B cell (primary cell): ENCODE data around the gene ST8SIA1. TPM values are rescaled to one million over a fixed set of nuclear protein-coding genes. Genes with fewer than 3 reads are reported as not detected.

ENCODE experiments used
- ATAC-seq: fragments of 200-7000 bp; cut with Tn5 transposase; one replicate; pipeline ENCODE4 v1.10.0; 2021; ENCODE audit warnings: low read depth, mild to moderate bottlenecking, moderate number of reproducible peaks, moderate library complexity
- CTCF ChIA-PET: fragments of 350-600 bp; sonication (Branson Sonifier 250); formaldehyde crosslinking; loops from one replicate; lab custom pipeline; 2021; ENCODE audit warnings: antibody characterized with exemption, inconsistent platforms; lab: Charles Lee
- POLR2A ChIA-PET: fragments of 350-600 bp; sonication (Branson Sonifier 250); formaldehyde crosslinking; loops from one replicate; lab custom pipeline; 2021; ENCODE audit warnings: antibody characterized with exemption; lab: Charles Lee
- DNase-seq: peaks from one replicate; pipeline ENCODE4 v3.0.0; 2013
- H2AFZ ChIP-seq: 2 replicates; pipeline ENCODE4 v1.6.1; 2012; ENCODE audit warnings: mild to moderate bottlenecking, low read depth, low read length; ENCODE audit not compliant: insufficient read depth, poor library complexity, severe bottlenecking
- H3K27ac ChIP-seq, 2 donors: 1 replicate in 1 of 2; 2 replicates in 1 of 2; pipeline ENCODE4 v1.5.1; 2012 to 2013; ENCODE audit warnings: low read length in 2 of 2, mild to moderate bottlenecking in 2 of 2, moderate library complexity in 1 of 2
- H3K27me3 ChIP-seq, 4 experiments: fragments of 200-600 bp in 1 of 4; sonication (generic) in 1 of 4; replicated peaks in 1 of 4; 1 replicate in 2 of 4; 2 replicates in 2 of 4; pipeline versions ENCODE4 v1.6.1 to v1.7.0; 2013 to 2016; ENCODE audit warnings: low read length in 3 of 4, mild to moderate bottlenecking in 2 of 4, mixed read lengths in 1 of 4, moderate library complexity in 1 of 4; ENCODE audit not compliant: insufficient read depth in 4 of 4, control insufficient read depth in 3 of 4; ENCODE audit errors: control extremely low read depth in 1 of 4
- H3K36me3 ChIP-seq, 2 experiments: replicated peaks in 1 of 2; 1 replicate in 1 of 2; 2 replicates in 1 of 2; pipeline versions ENCODE4 v1.6.1 to v1.7.1; 2013; ENCODE audit warnings: low read length in 1 of 2; ENCODE audit not compliant: insufficient read depth in 2 of 2, control insufficient read depth in 1 of 2; ENCODE audit errors: control extremely low read depth in 1 of 2, extremely low read depth in 1 of 2
- H3K4me1 ChIP-seq, 2 donors: fragments of 200-600 bp in 1 of 2; sonication (generic) in 1 of 2; 1 replicate in 1 of 2; 2 replicates in 1 of 2; pipeline versions ENCODE4 v1.5.1 to v1.6.1; 2013 to 2017; ENCODE audit warnings: low read length in 2 of 2; ENCODE audit not compliant: control insufficient read depth in 2 of 2, insufficient read depth in 2 of 2
- H3K4me2 ChIP-seq: replicated peaks from 2 replicates; pipeline ENCODE3; 2012; ENCODE audit warnings: mild to moderate bottlenecking, low read depth, low read length; ENCODE audit not compliant: poor library complexity, severe bottlenecking
- H3K4me3 ChIP-seq, 5 experiments: fragments of 200-600 bp in 1 of 5; sonication (generic) in 1 of 5; 1 replicate in 3 of 5; 2 replicates in 2 of 5; pipeline versions ENCODE4 v1.5.1 to v1.7.0; 2011 to 2016; ENCODE audit warnings: low read length in 4 of 5, mild to moderate bottlenecking in 4 of 5, low read depth in 2 of 5, control low read depth in 1 of 5, moderate library complexity in 1 of 5; ENCODE audit not compliant: insufficient read depth in 1 of 5; ENCODE audit errors: control extremely low read depth in 1 of 5, extremely low read depth in 1 of 5
- H3K79me2 ChIP-seq: fragments of 200-600 bp; sonication (generic); one replicate; pipeline ENCODE4 v1.6.0; 2016; ENCODE audit warnings: low read length; ENCODE audit not compliant: control insufficient read depth, insufficient read depth
- H3K9ac ChIP-seq: fragments of 200-600 bp; sonication (generic); 2 replicates; pipeline ENCODE4 v1.6.1; 2017; ENCODE audit warnings: mild to moderate bottlenecking, low read length, moderate library complexity
- H3K9me3 ChIP-seq, 3 donors: one replicate each; pipeline versions ENCODE4 v1.6.1 to v1.7.1; 2013; ENCODE audit warnings: low read length in 2 of 3; ENCODE audit not compliant: control insufficient read depth in 2 of 3, insufficient read depth in 1 of 3; ENCODE audit errors: control extremely low read depth in 1 of 3
- H4K20me1 ChIP-seq: 2 replicates; pipeline ENCODE4 v1.6.0; 2012; ENCODE audit warnings: mild to moderate bottlenecking, low read length; ENCODE audit not compliant: insufficient read depth, control insufficient read depth, poor library complexity, severe bottlenecking
- H3K27ac Mint-ChIP-seq: one replicate; pipeline ENCODE4 v1.8.0; 2021; ENCODE audit warnings: mixed read lengths
- H3K27me3 Mint-ChIP-seq: one replicate; pipeline ENCODE4 v1.8.0; 2021; ENCODE audit warnings: mixed read lengths
- H3K4me1 Mint-ChIP-seq: one replicate; pipeline ENCODE4 v1.8.0; 2021; ENCODE audit warnings: mixed read lengths
- H3K4me3 Mint-ChIP-seq: one replicate; pipeline ENCODE4 v1.8.0; 2021; ENCODE audit warnings: mixed read lengths
- H3K9me3 Mint-ChIP-seq: one replicate; pipeline ENCODE4 v1.8.0; 2022; ENCODE audit warnings: mixed read lengths; ENCODE audit not compliant: insufficient read depth
- EZH2 ChIP-seq: IDR thresholded peaks from 2 replicates; pipeline ENCODE4 v1.6.1; 2012; ENCODE audit warnings: borderline replicate concordance, low read depth, mild to moderate bottlenecking, moderate library complexity, low read length; ENCODE audit not compliant: insufficient read depth, poor library complexity, severe bottlenecking
- WGBS: methylation state at CpG from one replicate; pipeline ENCODE4 v1.1.5; 2013; ENCODE audit warnings: missing lambda C conversion rate; ENCODE audit not compliant: insufficient coverage; 5-methylcytosine and 5-hydroxymethylcytosine counted together
- intact Hi-C: fragments of 100-400 bp; cut with micrococcal nuclease; formaldehyde crosslinking; loops from one replicate; pipeline ENCODE4 v1.10.0; 2022
- polyA plus RNA-seq: library from polyadenylated mRNA; depleted of rRNA; stranded (reverse); fragments of >200 nt; gene quantifications from 2 replicates; pipeline ENCODE4 v1.2.3, GENCODE V29; 2012
- total RNA-seq, 2 donors: library from RNA; stranded (reverse); fragments of 120-200 nt in 1 of 2; gene quantifications; 1 replicate in 1 of 2; 2 replicates in 1 of 2; pipeline versions ENCODE4 v1.2.3 to v1.2.4, GENCODE V29; 2013 to 2022
- TF ChIP-seq, protein P1 (sequence below): fragments of 200-600 bp; IDR thresholded peaks from one replicate; pipeline ENCODE4 v1.8.0; 2022; ENCODE audit warnings: antibody characterized with exemption, mild to moderate bottlenecking

The ST8SIA1 gene
- total and polyA plus RNA-seq, 2 donors (not counting 1 experiment from before 2014, with no cell fraction given) = 0.02 to 0.04 TPM

DNA sequence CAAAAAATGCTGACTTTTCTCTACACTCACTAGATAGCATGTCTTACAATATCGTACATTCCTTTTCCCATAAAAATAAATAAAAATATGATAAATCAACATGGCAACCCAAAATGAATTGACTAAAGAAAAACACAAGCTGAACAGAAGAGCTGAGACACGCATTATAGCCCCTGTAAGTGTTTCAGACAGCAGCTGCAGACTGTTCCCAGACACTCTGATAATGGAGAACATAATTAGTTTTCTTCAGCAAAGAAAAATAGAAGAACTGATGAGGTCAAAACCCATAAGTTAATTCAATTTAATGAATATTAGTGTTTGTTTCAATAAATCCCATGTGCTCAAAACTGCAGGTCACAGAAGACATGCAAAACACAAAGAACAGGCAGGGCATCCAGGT, 23.8 kb downstream of the ST8SIA1 start:
- no peaks in the 10 kb centered on the region for H3K36me3 ChIP-seq
- DNase-seq (no peak), ATAC-seq (no peak)
- Mint-ChIP-seq H3K27ac (no peak overlapping the region), H3K4me3 (no peak overlapping the region), H3K27me3 (peaks cover 42% of the 10 kb centered on the region), H3K9me3 (no peaks in the 10 kb centered on the region), H3K4me1 (no peaks in the 10 kb centered on the region)
- H3K4me2 ChIP-seq = no peak overlapping the region
- H3K27ac ChIP-seq = no peak overlapping the region
- TF ChIP-seq, protein P1, sequence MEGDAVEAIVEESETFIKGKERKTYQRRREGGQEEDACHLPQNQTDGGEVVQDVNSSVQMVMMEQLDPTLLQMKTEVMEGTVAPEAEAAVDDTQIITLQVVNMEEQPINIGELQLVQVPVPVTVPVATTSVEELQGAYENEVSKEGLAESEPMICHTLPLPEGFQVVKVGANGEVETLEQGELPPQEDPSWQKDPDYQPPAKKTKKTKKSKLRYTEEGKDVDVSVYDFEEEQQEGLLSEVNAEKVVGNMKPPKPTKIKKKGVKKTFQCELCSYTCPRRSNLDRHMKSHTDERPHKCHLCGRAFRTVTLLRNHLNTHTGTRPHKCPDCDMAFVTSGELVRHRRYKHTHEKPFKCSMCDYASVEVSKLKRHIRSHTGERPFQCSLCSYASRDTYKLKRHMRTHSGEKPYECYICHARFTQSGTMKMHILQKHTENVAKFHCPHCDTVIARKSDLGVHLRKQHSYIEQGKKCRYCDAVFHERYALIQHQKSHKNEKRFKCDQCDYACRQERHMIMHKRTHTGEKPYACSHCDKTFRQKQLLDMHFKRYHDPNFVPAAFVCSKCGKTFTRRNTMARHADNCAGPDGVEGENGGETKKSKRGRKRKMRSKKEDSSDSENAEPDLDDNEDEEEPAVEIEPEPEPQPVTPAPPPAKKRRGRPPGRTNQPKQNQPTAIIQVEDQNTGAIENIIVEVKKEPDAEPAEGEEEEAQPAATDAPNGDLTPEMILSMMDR = no peak
- TF ChIP-seq EZH2 = no peak
- peaks cover 0 to 16% (median 4%) of the 10 kb centered on the region in 4 experiments for H3K27me3 ChIP-seq
- H2AFZ ChIP-seq = no peak overlapping the region
- CTCF ChIA-PET = no interaction called here
- H4K20me1 ChIP-seq = no peaks in the 10 kb centered on the region
- H3K4me3 ChIP-seq = no peak overlapping the region
- H3K4me1 ChIP-seq = no peaks in the 10 kb centered on the region
- H3K9me3 ChIP-seq = no peaks in the 10 kb centered on the region
- POLR2A ChIA-PET = no interaction called here
- intact Hi-C loops = no loop called here
- no peaks in the 10 kb centered on the region for H3K79me2 ChIP-seq
- no peak overlapping the region for H3K9ac ChIP-seq
- no CpG with 5 or more reads among the region's 2 CpGs for WGBS

DNA sequence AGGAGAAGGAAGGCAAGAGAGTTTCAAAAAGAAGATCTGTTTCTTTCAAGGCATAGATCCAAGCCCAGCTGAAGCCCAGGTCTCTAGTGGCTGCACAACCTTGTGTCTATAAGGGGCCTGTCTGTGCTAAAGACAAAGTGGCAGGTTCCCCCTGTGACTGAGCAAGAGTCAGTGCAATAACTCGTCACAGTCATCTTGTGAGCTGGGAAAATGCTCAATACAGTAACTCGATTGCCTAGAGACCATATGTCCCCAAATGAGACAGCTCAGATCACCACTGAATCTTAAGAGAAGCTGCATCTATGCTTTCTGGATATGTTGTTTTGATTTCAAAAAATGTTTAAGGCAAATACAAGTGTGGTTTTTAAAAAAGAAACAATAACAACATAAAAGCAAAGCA, 24.2 kb downstream of the ST8SIA1 start:
- no peak overlapping the region for H3K27ac ChIP-seq
- intact Hi-C loops = no loop called here
- H4K20me1 ChIP-seq = no peaks in the 10 kb centered on the region
- no peaks in the 10 kb centered on the region for H3K79me2 ChIP-seq
- H3K27me3 ChIP-seq = peaks cover 0 to 16% (median 4%) of the 10 kb centered on the region in 4 experiments
- no peaks in the 10 kb centered on the region for H3K9me3 ChIP-seq
- WGBS = 100% methylated on average over 1 of the region's 2 CpGs
- H3K4me1 Mint-ChIP-seq = no peaks in the 10 kb centered on the region
- DNase-seq (no peak), ATAC-seq (no peak)
- peaks cover 42% of the 10 kb centered on the region for H3K27me3 Mint-ChIP-seq
- H3K9me3 Mint-ChIP-seq = no peaks in the 10 kb centered on the region
- POLR2A ChIA-PET = no interaction called here
- no peaks in the 10 kb centered on the region for H3K36me3 ChIP-seq
- no peak overlapping the region for H3K4me2 ChIP-seq
- no peak overlapping the region for H3K27ac Mint-ChIP-seq
- no peak overlapping the region for H2AFZ ChIP-seq
- CTCF ChIA-PET = no interaction called here
- no peak overlapping the region for H3K9ac ChIP-seq
- H3K4me1 ChIP-seq = no peaks in the 10 kb centered on the region
- no peak for TF ChIP-seq EZH2
- TF ChIP-seq, protein P1 = no peak
- H3K4me3 Mint-ChIP-seq = no peak overlapping the region
- H3K4me3 ChIP-seq = no peak overlapping the region
